RPMI8226 (cell line): ENCODE data around the gene ZNF383.
"Not testable (repeated sequence)": the region's sequence is repeated elsewhere in the genome, so short reads cannot be mapped to it uniquely, and the experiment has no call there.

Source experiments
- DNase-seq: peaks from one replicate; pipeline ENCODE4 v3.0.0-alpha.2; 2015

The ZNF383 gene

DNA sequence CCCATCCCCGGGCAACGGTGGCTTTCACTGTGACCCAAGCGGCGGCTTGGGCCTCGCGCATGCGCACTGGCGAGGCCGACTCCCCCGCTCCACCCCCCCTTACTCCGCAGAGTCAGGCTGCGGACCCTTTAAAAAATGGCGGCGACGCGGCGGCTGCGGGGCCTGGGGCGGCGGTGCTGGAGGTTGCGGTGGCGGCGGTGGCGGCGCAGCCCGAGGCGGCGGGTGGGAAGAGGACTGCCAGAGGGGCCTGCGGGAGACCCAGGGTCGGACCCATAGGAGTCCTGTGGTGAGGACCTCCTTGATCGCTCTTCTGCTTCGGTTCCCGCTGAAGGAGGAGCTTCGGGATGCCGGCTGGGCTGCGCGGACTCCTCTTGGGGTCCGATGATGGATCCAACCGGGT, 76.2 kb downstream of the ZNF383 start:
- not testable (repeated sequence) for DNase-seq
